ENCODE measurements around the gene ADGRA3.
"Not testable (repeated sequence)": the region's sequence is repeated elsewhere in the genome, so short reads cannot be mapped to it uniquely, and the experiment has no call there.

ADGRA3 gene

DNA sequence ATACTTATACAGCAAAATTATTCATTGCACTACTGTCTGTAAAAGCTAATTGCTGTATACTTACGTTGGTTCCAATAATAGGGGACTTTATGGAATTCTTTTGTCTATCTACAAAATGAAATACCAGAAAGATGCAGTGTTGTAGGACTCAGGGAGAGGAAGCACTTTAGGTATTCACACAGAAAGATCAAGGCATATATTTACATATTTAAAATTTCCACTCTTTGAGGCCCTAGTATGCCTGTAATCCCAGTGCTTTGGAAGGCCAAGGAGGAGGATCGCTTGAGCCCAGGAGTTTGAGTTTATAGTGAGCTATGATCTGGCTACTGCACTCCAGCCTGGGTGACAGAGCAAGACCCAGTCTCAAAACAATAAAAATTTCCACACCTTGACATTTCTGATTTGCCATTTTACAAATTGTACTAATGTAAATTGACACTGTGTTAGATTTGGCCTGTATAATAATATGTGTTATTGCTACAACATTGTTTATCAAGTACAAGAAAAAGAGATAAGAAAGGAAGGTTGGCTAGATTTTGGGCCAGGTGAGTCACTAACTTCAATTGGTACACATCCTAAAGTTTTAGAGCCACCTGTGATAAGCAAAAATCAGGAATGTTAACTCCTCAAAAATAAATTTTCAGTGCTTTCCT lies 35.1 kb downstream of the ADGRA3 start:
- DNase-seq = no peak

DNA sequence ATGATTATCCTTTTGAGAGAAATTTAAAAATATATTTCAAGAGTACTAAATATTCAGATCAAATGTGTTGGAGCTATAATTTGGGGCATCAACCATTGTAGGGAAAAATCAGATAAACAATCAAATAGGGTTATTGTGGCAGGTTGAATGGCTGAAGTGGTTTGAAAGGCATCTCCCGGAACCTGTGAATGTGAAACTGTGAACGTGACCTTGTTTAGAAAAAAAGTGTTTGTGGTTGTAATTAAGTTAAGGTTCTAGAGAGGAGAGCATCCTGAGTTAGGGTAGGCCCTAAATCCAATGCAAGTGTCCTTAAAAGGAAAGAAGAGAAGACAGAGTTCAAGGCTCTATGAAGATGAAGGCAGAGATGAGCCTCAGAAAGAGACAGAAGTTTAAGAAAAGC lies 37.4 kb downstream of the ADGRA3 start:
- DNase-seq = no peak

DNA sequence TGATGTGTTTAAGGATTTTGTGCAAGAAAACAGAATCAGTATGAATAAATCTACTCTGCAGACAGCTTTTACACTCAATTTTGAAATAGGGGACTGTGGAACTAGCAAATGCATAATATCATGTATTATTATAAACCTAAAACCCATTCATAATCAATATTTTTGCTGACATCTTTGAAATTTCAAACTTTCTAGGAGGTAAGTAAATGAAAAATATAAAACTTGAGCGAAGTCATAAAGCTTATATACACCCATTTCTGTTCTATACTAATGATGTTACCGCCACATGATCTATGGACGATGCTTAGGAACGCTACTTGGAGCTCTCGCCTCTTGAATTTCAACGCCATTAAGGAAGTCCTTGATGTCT lies 38.1 kb downstream of the ADGRA3 start:
- DNase-seq = no peak

DNA sequence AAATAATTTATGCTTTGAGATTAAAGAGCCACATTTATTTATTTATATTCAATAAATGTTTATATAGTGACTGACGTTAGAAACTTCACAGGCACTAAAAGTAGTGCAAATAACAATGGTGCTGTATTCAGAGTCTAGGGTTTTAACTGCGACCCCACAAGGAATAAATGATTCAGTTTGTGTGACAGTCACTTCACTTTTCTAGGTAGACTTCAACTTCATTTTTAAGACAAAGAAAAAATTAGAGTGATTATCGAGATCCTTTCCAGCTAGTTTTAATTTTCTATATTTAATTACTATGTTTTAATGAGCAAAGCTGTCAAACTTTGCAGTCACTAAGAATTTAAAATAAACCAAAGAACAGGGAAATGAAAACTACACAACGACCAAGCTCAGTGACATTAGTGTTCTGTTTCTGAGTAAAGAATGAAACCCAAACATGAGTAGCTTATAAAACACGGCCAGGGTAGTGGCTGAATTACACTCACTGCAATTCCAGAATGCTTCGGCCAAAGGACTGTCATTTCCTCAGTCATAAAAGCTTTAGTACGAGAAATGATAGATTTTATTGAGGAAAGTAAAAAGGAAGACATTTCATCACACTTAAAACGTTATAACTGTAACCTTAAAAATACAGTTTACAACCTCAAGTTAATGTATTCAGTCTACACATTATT lies 38.6 kb downstream of the ADGRA3 start:
- no peak for DNase-seq

DNA sequence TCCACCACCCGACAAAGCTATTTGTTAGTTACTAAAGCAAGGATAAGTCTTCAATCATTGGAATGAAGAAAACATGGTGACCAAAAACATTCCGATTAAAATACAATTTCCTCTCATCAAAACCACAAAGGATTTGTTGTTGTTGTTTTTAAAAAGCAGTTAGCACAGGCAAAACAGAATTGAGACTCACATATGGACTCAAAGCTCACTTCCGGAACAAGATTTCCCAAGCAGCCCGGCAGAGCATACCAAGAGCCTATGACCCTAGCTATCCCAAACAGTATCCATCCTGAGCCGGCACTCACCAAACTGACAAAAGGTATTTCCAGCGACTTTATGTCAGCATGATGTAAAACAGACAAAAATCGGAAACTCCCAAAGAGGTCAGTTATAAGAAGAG lies 39.9 kb downstream of the ADGRA3 start:
- no peak for DNase-seq

DNA sequence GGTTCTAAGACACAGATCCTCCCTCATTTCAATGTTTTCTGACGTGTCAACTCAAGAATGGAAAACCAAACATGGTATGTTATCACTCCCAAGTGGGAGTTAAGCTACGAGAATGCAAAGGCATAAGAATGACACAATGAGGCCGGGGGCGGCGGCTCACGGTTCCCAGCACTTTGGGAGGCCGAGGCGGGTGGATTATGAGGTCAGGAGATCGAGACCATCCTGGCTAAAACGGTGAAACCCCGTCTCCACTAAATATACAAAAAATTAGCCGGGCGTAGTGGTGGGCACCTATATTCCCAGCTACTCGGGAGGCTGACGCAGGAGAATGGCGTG lies 40.6 kb downstream of the ADGRA3 start:
- not testable (repeated sequence) for DNase-seq

DNA sequence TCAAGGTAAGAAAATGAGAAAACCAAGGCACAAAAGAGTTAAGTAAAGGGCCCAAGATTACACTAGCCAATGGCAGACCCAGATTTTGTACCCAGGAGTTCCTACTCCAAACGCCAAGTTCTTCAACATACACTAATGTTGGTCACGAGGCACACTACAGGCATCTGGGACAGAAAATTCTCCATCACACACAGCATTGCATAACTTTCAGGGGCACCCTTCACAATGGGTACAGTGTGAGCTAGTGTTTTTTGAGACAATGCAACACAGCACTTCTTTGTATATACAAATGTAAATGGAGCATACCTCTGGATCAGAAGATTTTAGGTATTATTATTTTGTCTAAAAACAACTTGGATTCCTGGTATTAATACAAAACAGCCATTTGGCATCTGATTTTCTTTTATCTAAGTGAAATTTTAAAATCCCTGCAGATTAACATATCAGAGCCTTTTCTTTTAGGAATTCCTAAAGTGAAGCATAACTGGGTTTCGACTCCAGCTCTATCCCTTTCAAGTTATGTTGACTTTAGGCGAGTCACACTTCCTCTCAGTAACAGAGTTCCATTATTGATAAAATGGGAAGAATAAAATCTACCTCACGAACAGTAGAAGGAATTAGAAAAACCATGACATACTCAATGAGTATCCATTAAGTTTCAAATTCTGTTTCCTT lies 41.1 kb downstream of the ADGRA3 start:
- no peak for DNase-seq

DNA sequence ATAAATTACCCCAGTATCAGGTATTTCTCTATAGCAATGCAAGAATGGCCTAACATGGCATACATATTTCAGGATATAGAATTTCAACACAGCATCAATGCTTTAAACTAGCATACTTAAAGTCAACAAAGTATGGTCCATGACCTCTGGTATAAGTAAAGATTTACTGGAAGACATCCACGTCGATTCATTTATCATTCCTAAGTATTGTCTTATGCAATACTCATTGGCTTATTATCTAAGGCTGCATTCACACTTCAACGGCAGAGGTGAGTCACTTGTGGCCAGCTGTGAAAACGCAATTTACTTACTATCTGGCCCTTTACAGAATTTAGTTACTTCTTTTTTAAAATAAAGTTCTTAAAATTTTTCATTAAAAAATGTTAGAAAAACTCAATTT lies 42.6 kb downstream of the ADGRA3 start:
- DNase-seq = no peak

DNA sequence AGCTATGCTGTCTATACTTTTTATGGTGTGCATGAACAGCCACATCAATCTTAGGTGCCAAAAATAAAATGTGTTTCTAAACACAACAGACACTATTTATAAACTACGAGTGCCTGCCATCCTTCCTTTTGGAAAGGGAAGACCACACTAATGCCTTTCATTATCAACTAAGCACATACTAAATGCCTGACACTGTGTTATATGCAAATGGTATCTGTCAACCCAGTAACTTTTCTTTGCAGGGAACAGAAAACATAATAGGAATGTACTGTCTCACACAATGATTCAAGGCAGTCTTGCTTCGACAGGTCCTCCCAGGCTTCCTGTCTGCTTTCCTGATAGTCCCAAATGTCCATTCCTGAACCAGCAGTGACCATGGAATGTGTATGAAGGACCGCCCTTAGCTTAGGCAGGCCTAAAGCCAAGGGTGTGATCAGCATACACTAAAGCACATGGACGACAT lies 43.8 kb downstream of the ADGRA3 start:
- DNase-seq = no peak

DNA sequence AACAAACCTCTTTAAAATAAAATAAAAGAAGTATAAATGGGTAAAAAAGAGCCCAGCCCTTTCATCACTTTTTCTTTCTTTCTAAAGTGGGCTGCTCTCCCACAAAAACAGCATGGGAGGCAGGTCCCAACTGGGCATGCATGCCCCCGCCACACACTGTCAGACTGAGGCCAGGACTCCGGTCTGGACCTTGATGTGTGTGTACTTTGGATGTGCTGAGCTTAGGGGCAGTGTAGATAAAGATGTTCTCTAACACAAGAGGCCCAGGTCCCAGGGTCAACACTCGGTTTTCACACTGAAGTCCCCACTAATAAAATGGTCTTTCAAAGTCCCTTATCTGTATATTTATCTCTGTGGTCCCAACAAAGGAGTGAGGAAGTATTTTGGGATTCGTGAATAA lies 44.4 kb downstream of the ADGRA3 start:
- DNase-seq = no peak

DNA sequence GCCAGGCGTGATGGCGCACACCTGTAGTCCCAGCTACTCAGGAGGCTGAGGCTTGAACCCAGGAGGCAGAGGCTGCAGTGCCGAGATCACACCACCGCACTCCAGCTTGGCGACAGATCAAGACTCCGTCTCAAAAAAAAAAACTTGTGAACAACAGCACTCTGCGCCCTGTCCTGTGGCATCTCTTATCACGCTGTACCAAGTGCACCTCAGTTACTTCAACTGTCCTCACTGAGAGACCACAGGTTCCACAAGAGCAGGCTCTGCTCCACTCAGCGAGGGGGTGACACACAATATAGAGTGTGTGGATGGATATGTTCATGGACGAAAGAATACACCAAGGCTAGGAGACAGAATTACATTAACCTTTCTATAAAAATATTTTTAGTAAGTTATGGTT lies 49.3 kb downstream of the ADGRA3 start:
- no peak for DNase-seq

DNA sequence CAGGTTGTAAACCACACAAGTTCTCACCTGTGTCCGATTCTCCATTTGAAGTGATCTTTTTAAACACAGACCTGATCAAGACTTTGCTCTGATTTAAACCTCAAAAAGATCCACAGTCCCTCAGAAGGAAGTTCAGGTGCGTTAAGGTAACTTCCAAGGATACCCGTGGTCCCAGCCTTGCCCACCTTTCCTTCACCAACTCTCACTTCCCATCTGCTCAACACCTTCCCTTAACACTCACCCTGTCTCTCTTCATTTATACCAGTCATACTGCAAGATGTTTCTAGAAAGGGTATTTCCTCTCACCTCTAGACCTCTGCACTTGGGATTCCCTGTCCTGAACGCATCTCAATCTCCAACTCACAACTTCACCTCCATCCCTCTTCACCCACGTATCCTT lies 49.9 kb downstream of the ADGRA3 start:
- DNase-seq = no peak

DNA sequence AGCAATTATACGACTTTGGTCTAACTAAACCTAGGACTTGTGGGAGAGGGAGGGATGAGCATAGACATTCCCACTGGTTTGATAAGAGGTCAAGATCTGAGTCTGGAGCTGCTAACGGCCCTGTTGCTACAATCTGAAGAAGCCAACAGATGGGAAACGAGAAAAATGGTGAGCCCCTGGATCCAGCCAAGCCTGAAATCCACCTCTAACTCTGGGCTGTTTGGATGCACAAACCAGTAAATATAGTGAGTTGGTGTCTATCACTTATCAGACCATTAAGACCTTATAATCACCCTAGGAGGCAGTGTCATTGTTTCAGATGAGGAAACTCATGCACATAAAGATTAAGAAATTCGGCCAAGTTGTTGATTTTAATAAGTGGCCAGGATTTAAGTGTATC lies 50.5 kb downstream of the ADGRA3 start:
- no peak for DNase-seq

DNA sequence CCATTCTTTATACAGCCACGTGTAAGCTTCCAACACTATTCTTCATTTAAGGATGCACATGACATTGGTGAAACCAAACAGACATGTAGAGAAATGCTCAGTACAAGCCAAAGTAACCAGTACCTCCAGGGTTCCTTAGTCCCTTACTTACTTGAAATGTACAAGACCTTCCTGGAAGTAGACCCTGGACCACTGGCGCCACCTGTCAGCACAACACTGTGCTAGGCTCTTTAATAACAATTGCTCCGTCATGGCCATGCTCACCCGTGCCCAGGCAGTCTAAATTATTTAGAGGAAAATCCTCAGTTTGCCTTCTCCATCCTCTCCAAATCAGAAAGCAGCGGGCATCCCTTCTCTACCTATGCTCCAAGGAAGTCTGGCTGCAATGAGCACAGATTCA lies 52.7 kb downstream of the ADGRA3 start:
- DNase-seq = peak; percentile 3 to 4

DNA sequence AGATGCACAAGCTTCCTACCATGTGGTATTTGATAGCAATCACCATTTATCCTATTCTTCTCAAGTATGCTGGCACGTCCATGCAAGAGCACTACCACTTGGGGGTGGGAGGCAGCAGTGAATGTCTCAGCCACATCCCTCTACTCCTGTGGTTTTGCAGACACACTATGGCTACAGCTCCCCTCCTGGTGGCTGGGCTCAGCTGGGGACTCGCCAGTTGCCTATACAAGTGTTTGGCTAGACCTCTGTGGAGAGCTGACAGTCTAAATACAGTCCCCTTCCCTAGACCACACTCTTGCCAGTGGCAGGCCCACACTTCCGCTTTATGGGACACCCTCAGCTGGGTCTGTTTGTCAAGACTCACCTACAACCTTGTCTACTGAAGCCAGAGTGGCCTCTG lies 53.2 kb downstream of the ADGRA3 start:
- DNase-seq = no peak

DNA sequence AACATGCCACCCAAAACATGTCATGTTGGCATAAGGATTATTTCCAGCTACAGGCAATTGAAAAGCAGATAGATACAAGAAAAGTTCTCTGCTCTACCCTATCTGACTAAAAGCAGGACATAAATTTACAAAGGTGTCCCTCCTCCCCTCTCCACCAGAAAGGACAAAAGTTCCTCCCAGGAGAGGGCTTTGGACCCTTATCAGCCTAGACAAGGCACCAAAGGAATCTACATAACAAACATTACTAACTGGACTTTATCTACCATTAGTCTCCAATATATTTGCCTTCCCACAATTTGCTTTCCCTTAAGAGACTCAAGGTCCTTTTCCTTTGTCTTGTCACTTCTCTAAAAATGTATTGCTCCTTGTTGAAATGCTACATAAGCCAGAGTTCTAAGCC lies 55.6 kb downstream of the ADGRA3 start:
- DNase-seq = no peak

DNA sequence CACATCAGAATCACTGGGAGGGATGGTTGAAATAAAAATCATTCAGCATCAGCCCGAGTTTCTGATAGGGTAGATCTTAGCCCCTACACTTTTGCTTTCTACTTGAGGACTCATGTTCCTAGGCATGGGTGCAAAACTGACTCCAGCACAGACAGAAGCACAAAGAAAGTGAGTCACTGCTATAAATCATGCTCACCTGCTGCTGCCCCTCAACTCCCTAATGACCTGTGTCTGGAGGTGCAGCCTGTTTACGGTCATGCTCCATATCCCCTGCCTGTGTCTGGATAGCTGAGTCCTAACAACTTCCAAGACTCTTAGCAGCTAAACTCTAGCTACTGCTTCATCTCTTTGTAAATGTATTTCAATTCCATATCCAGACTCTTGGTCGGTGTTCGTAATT lies 57.8 kb downstream of the ADGRA3 start:
- no peak for DNase-seq

DNA sequence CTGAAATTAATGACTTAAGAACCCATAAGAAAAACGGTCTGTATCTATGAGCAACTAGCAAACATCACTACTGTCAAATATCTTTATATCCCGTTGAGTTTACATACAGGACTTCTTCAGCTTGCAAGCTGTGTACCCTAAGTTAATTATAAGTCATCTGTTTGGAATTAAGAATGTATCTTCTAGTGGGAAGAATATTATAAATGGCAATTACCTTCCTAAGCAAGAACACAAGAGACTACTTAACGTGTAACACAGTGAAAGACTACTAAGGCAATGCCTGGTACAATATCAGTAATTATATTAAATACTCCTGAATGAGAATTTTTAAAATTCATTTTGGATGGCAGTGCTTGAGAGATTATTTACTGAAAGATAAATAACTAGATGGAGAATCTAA lies 58.5 kb downstream of the ADGRA3 start:
- no peak for DNase-seq

DNA sequence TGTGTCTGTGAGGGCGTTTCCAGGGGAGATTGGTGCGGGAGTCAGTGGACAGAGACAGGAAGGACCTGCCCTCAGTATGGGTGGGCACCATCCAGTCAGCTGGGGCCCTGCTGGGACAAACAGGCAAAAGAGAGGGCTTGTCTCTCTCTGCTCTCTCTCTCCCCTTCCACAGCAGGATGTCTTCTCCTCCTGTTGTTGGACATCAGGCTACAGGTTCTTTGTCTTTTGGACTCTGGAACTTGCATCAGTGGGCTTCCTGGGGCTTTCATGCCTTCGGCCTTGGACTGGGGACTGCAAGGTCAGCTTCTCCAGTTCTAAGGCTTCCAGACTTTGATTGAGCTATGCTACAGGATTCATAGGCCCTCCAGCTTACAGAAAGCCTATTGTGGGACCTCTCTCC lies 59.6 kb downstream of the ADGRA3 start:
- no peak for DNase-seq

DNA sequence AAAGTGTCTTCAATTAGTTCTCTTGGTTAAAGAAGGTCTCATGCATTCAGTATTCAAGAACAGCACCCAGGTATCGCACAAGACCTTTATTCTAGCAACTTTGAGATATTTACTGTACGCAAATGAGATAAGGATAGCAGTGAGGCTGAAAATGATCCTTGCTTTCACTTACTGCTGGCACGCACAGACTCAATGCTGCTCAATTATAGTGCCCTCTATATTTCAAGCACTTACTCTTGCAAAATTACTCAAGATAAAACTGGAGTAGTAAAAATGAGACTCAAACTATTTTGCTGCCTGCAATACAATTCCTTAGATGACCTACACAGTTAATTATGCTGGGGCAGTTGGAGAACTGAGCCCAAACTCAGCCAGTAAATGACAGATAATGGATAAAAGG lies 60.9 kb downstream of the ADGRA3 start:
- DNase-seq = no peak

DNA sequence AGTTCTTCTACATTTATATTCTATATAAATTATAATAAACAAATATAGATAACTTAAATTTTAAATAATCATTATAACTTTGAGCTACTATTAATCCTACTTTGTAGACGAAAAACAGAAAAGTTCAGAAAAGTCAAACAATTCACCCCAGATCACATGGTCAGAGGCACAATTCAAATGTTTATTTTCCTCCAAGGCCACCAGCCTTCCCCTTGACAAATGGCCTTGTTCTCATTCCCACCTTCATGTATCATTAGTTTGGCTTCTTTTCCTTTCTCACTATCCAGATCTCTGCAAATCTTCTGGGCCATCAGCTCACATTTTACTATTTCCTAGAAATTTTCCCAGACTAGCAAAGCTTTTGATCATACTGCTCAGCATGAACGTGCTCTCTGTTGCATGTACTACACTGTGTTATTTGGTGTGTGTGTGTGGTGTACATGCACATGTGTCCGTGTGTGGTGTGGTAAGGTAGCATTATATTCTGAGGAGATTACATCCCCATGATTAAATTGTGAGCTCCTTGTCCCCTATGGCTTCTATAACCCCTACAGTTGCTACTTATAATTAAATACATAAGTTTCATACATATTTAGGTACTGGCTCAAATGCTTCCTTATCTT lies 61.5 kb downstream of the ADGRA3 start:
- no peak for DNase-seq

DNA sequence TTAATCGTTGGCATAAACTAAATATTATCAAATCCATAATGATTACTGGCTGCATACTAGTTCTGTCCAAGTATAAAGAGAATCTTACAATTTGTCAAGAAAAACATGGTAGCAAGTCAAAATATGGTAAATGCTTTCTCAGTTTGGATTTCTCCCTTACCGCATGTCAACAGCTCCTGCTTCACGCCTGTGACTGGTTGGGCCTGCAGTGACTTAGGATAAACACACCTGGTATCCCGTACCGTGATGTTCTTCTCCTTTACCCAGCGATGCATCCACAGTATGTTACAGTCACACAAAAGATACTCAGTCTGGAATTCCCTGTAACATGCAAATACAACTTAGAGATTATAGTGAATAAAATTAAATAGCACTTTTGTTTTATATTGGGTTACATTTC lies 71.1 kb downstream of the ADGRA3 start:
- DNase-seq = no peak

DNA sequence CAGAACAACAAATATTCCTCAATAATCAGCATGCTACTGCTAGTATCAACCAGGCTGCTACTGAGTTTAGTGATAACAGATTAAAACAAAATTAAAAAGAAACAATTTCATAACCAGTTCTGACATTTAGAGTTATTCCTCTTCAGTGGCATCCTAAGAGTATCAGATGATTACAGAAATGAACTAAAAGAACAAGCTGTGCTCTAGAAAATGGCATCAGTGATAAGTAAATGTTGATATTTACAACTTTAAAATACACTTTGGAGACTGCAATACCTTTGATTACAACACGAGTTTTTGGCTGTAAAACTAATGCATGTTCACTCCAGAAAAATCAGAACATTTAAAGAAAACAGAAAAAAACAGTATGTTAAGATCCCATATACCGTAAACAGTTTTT lies 72.9 kb downstream of the ADGRA3 start:
- DNase-seq = no peak

DNA sequence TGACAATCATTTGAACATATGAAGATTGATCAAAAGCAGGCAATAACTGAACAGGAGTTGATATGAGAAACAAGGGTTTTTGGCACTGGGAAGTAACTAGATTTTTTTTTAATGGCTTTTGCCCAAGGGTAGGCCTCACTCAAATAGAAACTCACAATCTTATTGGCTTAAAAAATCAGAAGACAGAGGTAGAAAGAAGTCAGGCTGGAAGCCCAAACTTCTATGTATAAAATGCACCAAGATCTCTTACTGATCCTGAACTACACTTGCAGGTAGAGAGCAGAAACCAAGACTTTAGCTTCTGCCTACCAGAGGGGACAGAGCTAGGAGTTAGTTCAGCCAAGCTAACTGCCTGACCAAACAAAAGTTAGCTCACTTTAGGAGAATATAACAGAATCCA lies 74.9 kb downstream of the ADGRA3 start:
- no peak for DNase-seq
